Aortic smooth muscle cell (primary cell): Measurements from ENCODE around the gene LTBP4. TPM values are rescaled to one million over a fixed set of nuclear protein-coding genes. Genes with fewer than 3 reads are reported as not detected.

ENCODE experiments used
- total RNA-seq: library from RNA; depleted of rRNA; stranded (reverse); fragments of >200 nt; gene quantifications from 2 replicates; pipeline ENCODE4 v1.2.3, GENCODE V29; 2014

Gene LTBP4
- total RNA-seq = 14.5 and 16.1 TPM in 2 replicates

GRCh38 chr19:40601134-40601974 lies at the start of gene LTBP4:
TSS of gene LTBP4 (plus strand) at chr19:40601369. CDS start at chr19:40601388, 19 bp downstream.

GRCh38 chr19:40576585-40577451 lies 24.4 kb upstream of the LTBP4 start, which contains the start of gene SHKBP1:
TSS of gene SHKBP1 (plus strand) at chr19:40576873. CDS start at chr19:40576900, 27 bp downstream.

Other genes starting within 250 kb of the LTBP4 start
- gene HIPK4, start 211.2 kb upstream of the LTBP4 start, total RNA-seq = 0.06 and 0.13 TPM in 2 replicates
- 0.92 and 1.2 TPM in 2 replicates for gene PRX, start 188.0 kb upstream of the LTBP4 start, total RNA-seq
- 20.4 and 34.9 TPM in 2 replicates for gene SERTAD1, start 175.4 kb upstream of the LTBP4 start, total RNA-seq
- 17.4 and 18.6 TPM in 2 replicates for gene SERTAD3, start 157.0 kb upstream of the LTBP4 start, total RNA-seq
- gene BLVRB, start 135.6 kb upstream of the LTBP4 start, total RNA-seq = 127 and 149 TPM in 2 replicates
- gene SPTBN4, start 134.4 kb upstream of the LTBP4 start, total RNA-seq = 2.4 and 2.8 TPM in 2 replicates
- 14.5 and 25.6 TPM in 2 replicates for gene SHKBP1, start 24.5 kb upstream of the LTBP4 start, total RNA-seq
- gene NUMBL, start 89.3 kb downstream of the LTBP4 start, total RNA-seq = 22.6 and 40.8 TPM in 2 replicates
- 34.6 and 36.7 TPM in 2 replicates for gene COQ8B, start 115.5 kb downstream of the LTBP4 start, total RNA-seq
- gene ITPKC, start 115.7 kb downstream of the LTBP4 start, total RNA-seq = 10.4 and 11.8 TPM in 2 replicates
- 0.53 and 0.56 TPM in 2 replicates for gene ACTMAP, start 149.1 kb downstream of the LTBP4 start, total RNA-seq
- gene SNRPA, start 149.8 kb downstream of the LTBP4 start, total RNA-seq = 47.2 and 51.1 TPM in 2 replicates
- 0.66 TPM in 1 of 2 replicates, not detected in the other for gene MIA, start 174.2 kb downstream of the LTBP4 start, total RNA-seq
- 7.0 and 8.5 TPM in 2 replicates for gene RAB4B, start 176.9 kb downstream of the LTBP4 start, total RNA-seq
- gene EGLN2, start 197.8 kb downstream of the LTBP4 start, total RNA-seq = 83.9 and 90.5 TPM in 2 replicates
- not detected in 2 replicates for gene CYP2A6, start 249.1 kb downstream of the LTBP4 start, total RNA-seq